Mesenteric fat pad (tissue), 1 donor: ENCODE results near the gene AKR1A1. TPM values are rescaled to one million over a fixed set of nuclear protein-coding genes. Genes with fewer than 3 reads are reported as not detected.
"Not testable (repeated sequence)": the region's sequence is repeated elsewhere in the genome, so short reads cannot be mapped to it uniquely, and the experiment has no call there.

Experiments used
- DNase-seq: peaks from one replicate; pipeline ENCODE4 v3.0.0-alpha.2; 2020; ENCODE audit warnings: low spot score
- long read RNA-seq: library from polyadenylated mRNA; unstranded; transcript quantifications from one replicate; pipeline ENCODE4 v2.0.0, GENCODE V29; 2020
- total RNA-seq: library from RNA; stranded (reverse); fragmentation: NEBNext Ultra II Directional; extraction: Animal tissue kit (Norgen Biotek cat#: 25700); gene quantifications from one replicate; pipeline ENCODE4 v1.2.1, GENCODE V29; 2021
- donor health status: DM: yes; HTN: yes; CAD: no.

Gene AKR1A1
- total RNA-seq = 132 TPM
- long read RNA-seq, transcript AKR1A1-202 (10 exons, 1,818 nt) = minor isoform, 48 of 229 reads
- long read RNA-seq, transcript AKR1A1-214 (10 exons, 1,360 nt) = minor isoform, 13 of 229 reads
- long read RNA-seq, transcript AKR1A1-204 (4 exons, 1,018 nt) = minor isoform, 8 of 229 reads
- long read RNA-seq, transcript AKR1A1-201 (9 exons, 1,166 nt) = major isoform, 104 of 229 reads
- long read RNA-seq, partial matches to known transcripts = 30 of 229 reads
- long read RNA-seq, other reads (novel, unspliced or antisense) = 26 of 229 reads

GRCh38 chr1:45550401-45551351, at the start of gene AKR1A1:
Gene AKR1A1, plus strand, starts transcription at chr1:45550826. Its CDS starts 10,969 bp downstream, at chr1:45561795.
- peak; percentile 96 for DNase-seq

GRCh38 chr1:45501505-45501859, 49.1 kb upstream of the AKR1A1 start:
- DNase-seq = no peak

GRCh38 chr1:45503462-45504360, 46.9 kb upstream of the AKR1A1 start:
- DNase-seq = no peak

- no peak for DNase-seq
These were observed 43.4 kb upstream of the AKR1A1 start for GRCh38 chr1:45507195-45507594.

GRCh38 chr1:45507893-45508292, 42.7 kb upstream of the AKR1A1 start:
- no peak for DNase-seq

GRCh38 chr1:45508295-45509151, 42.1 kb upstream of the AKR1A1 start:
- no peak for DNase-seq

GRCh38 chr1:45510036-45510971, 40.3 kb upstream of the AKR1A1 start:
- no peak for DNase-seq

- no peak for DNase-seq
These were observed 39.6 kb upstream of the AKR1A1 start for GRCh38 chr1:45510972-45511527.

GRCh38 chr1:45512641-45513054, 38.0 kb upstream of the AKR1A1 start:
- DNase-seq = no peak

- not testable (repeated sequence) for DNase-seq
These were observed 36.9 kb upstream of the AKR1A1 start for GRCh38 chr1:45513532-45514260.

GRCh38 chr1:45516036-45516435, 34.6 kb upstream of the AKR1A1 start:
- no peak for DNase-seq

- no peak for DNase-seq
These were observed 34.2 kb upstream of the AKR1A1 start for GRCh38 chr1:45516465-45516864.

GRCh38 chr1:45518366-45518765, 32.3 kb upstream of the AKR1A1 start:
- not testable (repeated sequence) for DNase-seq

GRCh38 chr1:45518910-45519309, 31.7 kb upstream of the AKR1A1 start:
- no peak for DNase-seq

GRCh38 chr1:45519774-45520173, 30.9 kb upstream of the AKR1A1 start:
- DNase-seq = not testable (repeated sequence)

- peak; percentile 100 for DNase-seq
These were observed 29.0 kb upstream of the AKR1A1 start, which contains the start of gene PRDX1 for GRCh38 chr1:45521413-45522323. Gene PRDX1, minus strand, starts transcription at chr1:45521884. Its CDS starts 2,841 bp downstream, at chr1:45519043.
